ENCODE results near the gene SNORC. TPM values are rescaled to one million over a fixed set of nuclear protein-coding genes. Genes with fewer than 3 reads are reported as not detected.
A peak's percentile ranks its signal among the peaks of the same experiment; 100 is the strongest.

Gene SNORC
- total RNA-seq, 1 donor from 2014 or later: 3.1 TPM

DNA sequence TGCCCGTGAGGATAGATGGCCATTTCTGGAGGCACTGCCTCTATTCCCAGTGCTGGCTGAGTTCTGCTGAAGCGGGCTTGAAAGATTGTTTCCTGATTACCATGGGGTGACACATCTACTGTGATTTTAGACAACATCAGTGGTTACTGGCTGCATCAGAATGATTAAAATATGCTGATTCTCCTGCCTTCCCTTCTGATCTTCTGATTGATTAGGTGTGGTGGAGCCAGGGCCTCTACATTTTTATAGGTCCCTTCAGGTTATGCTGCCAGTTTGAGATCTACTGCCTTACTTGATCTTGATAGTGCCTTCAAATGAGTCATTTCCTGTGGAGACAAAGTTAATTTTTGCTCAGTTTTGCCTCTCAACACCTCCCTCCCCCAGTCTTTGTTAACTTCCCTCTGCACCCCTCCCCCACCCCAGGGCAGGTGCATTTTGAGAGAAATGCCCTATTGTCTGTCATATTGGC lies 31.6 kb upstream of the SNORC start:
- Histone ChIP-seq H3K9ac (ENCODE audit: low read length) (no peak overlapping the region), H3K27ac (ENCODE audit: low read depth, low read length) (no peak overlapping the region), H3K4me3 (ENCODE audit: insufficient read depth, low read depth, low read length) (no peak overlapping the region), H3K27me3 (ENCODE audit: insufficient read depth, low read length) (no peaks in the 10 kb centered on the region), H3K36me3 (ENCODE audit: insufficient read depth, low read length) (peaks cover 19% of the 10 kb centered on the region), H3K4me2 (ENCODE audit: low read length) (peak overlapping the region; percentile 25), H4K20me1 (ENCODE audit: insufficient read depth, low read length) (peaks cover 40% of the 10 kb centered on the region), H2AFZ (ENCODE audit: low read depth, low read length) (no peak overlapping the region), H3K4me1 (ENCODE audit: insufficient read depth, low read length) (peaks cover 7% of the 10 kb centered on the region), H3K9me3 (ENCODE audit: insufficient read depth, low read depth, low read length) (no peaks in the 10 kb centered on the region), H3K79me2 (ENCODE audit: insufficient read depth, low read length) (peaks cover 3% of the 10 kb centered on the region)
- Mint-ChIP-seq H3K4me1 (ENCODE audit: low read depth, unreplicated experiment) (peaks cover 21% of the 10 kb centered on the region), H3K9me3 (ENCODE audit: unreplicated experiment) (no peaks in the 10 kb centered on the region), H3K4me3 (ENCODE audit: unreplicated experiment) (no peak overlapping the region), H3K27ac (ENCODE audit: unreplicated experiment) (peak overlapping the region; percentile 60), H3K27me3 (ENCODE audit: low read depth, unreplicated experiment) (no peaks in the 10 kb centered on the region), H3K36me3 (ENCODE audit: low read depth, unreplicated experiment) (peaks cover 5% of the 10 kb centered on the region)
- peak; percentile 32 for DNase-seq (ENCODE audit: low read depth)
- no peak for FAIRE-seq
- no peak for TF ChIP-seq EZH2 (IDR thresholded peaks at IDR 0.05; ENCODE audit: insufficient read depth, low read length)
- TF ChIP-seq, protein P1, sequence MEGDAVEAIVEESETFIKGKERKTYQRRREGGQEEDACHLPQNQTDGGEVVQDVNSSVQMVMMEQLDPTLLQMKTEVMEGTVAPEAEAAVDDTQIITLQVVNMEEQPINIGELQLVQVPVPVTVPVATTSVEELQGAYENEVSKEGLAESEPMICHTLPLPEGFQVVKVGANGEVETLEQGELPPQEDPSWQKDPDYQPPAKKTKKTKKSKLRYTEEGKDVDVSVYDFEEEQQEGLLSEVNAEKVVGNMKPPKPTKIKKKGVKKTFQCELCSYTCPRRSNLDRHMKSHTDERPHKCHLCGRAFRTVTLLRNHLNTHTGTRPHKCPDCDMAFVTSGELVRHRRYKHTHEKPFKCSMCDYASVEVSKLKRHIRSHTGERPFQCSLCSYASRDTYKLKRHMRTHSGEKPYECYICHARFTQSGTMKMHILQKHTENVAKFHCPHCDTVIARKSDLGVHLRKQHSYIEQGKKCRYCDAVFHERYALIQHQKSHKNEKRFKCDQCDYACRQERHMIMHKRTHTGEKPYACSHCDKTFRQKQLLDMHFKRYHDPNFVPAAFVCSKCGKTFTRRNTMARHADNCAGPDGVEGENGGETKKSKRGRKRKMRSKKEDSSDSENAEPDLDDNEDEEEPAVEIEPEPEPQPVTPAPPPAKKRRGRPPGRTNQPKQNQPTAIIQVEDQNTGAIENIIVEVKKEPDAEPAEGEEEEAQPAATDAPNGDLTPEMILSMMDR (IDR thresholded peaks at IDR 0.05; ENCODE audit: insufficient read depth, low read depth, low read length): no peak

DNA sequence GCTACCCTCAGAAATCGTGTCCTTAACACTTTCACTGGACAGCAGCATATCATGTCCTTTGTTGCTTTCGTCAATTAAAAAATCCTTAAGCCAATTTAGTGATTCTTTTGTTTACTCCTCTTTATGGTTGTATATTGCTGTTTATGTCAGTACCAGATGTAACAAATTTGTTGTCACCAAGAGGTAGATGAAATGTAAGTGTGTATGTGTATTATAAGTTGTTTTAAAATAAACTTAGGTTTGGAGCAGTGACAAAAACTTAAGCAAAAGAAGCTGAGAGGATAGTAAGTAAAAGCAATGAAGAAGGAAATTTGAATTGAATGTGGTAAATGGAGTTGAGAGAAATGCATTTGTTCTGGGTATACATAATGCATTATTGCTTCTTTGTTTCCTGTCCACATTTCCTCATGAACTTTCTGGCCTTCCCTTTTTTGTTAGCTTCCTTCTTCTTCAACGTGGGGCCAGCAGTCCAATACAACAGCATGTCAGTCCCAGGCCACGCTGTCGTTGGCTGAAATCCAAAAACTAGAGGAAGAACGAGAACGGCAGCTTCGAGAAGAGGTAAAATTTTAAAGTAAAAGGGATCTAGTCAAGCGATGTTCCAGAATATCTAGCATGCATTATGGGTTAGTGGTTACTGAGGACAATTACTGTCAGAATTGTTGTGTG lies 30.5 kb upstream of the SNORC start:
- Histone ChIP-seq H3K27me3 (ENCODE audit: insufficient read depth, low read length) (no peaks in the 10 kb centered on the region), H4K20me1 (ENCODE audit: insufficient read depth, low read length) (peaks cover 39% of the 10 kb centered on the region), H3K36me3 (ENCODE audit: insufficient read depth, low read length) (peaks cover 18% of the 10 kb centered on the region), H3K79me2 (ENCODE audit: insufficient read depth, low read length) (peaks cover 3% of the 10 kb centered on the region), H3K4me1 (ENCODE audit: insufficient read depth, low read length) (peaks cover 7% of the 10 kb centered on the region), H3K4me2 (ENCODE audit: low read length) (no peak overlapping the region), H2AFZ (ENCODE audit: low read depth, low read length) (no peak overlapping the region), H3K9me3 (ENCODE audit: insufficient read depth, low read depth, low read length) (no peaks in the 10 kb centered on the region), H3K9ac (ENCODE audit: low read length) (no peak overlapping the region), H3K27ac (ENCODE audit: low read depth, low read length) (no peak overlapping the region), H3K4me3 (ENCODE audit: insufficient read depth, low read depth, low read length) (no peak overlapping the region)
- Mint-ChIP-seq H3K27ac (ENCODE audit: unreplicated experiment) (no peak overlapping the region), H3K27me3 (ENCODE audit: low read depth, unreplicated experiment) (no peaks in the 10 kb centered on the region), H3K4me3 (ENCODE audit: unreplicated experiment) (no peak overlapping the region), H3K4me1 (ENCODE audit: low read depth, unreplicated experiment) (peaks cover 21% of the 10 kb centered on the region), H3K36me3 (ENCODE audit: low read depth, unreplicated experiment) (peaks cover 2% of the 10 kb centered on the region), H3K9me3 (ENCODE audit: unreplicated experiment) (no peaks in the 10 kb centered on the region)
- TF ChIP-seq, protein P1 (IDR thresholded peaks at IDR 0.05; ENCODE audit: insufficient read depth, low read depth, low read length): no peak
- TF ChIP-seq EZH2 (IDR thresholded peaks at IDR 0.05; ENCODE audit: insufficient read depth, low read length): no peak
- FAIRE-seq (no peak), DNase-seq (ENCODE audit: low read depth) (no peak)

DNA sequence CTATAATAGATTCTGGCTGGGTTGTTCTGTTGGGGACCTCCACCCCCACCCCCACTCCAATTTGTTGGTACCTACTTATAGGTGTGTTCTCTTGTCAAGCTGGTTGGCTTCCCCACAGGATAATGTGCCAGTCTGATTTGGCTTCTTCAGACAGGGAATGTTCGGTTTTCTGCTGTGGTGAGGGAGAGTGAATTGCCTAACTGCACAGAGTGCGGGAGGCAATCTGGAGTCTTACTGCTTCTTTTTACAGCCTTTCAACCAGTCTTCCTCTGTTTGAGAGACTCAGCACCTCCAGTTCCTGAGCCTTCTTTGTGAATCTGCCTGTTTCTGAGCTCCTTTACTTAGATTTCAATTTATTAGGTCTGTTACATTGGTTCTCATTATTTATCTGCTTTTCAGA lies 27.4 kb upstream of the SNORC start:
- Histone ChIP-seq H2AFZ (ENCODE audit: low read depth, low read length) (no peak overlapping the region), H3K9me3 (ENCODE audit: insufficient read depth, low read depth, low read length) (no peaks in the 10 kb centered on the region), H3K4me3 (ENCODE audit: insufficient read depth, low read depth, low read length) (no peak overlapping the region), H3K9ac (ENCODE audit: low read length) (no peak overlapping the region), H3K4me2 (ENCODE audit: low read length) (no peak overlapping the region), H3K27ac (ENCODE audit: low read depth, low read length) (no peak overlapping the region), H3K4me1 (ENCODE audit: insufficient read depth, low read length) (peaks cover 7% of the 10 kb centered on the region), H3K79me2 (ENCODE audit: insufficient read depth, low read length) (no peaks in the 10 kb centered on the region), H3K27me3 (ENCODE audit: insufficient read depth, low read length) (no peaks in the 10 kb centered on the region), H3K36me3 (ENCODE audit: insufficient read depth, low read length) (peaks cover 29% of the 10 kb centered on the region), H4K20me1 (ENCODE audit: insufficient read depth, low read length) (peaks cover 29% of the 10 kb centered on the region)
- Mint-ChIP-seq H3K27me3 (ENCODE audit: low read depth, unreplicated experiment) (no peaks in the 10 kb centered on the region), H3K36me3 (ENCODE audit: low read depth, unreplicated experiment) (peaks cover 6% of the 10 kb centered on the region), H3K27ac (ENCODE audit: unreplicated experiment) (no peak overlapping the region), H3K4me3 (ENCODE audit: unreplicated experiment) (no peak overlapping the region), H3K9me3 (ENCODE audit: unreplicated experiment) (no peaks in the 10 kb centered on the region), H3K4me1 (ENCODE audit: low read depth, unreplicated experiment) (peaks cover 20% of the 10 kb centered on the region)
- DNase-seq (ENCODE audit: low read depth) (no peak), FAIRE-seq (no peak)
- TF ChIP-seq, protein P1 (IDR thresholded peaks at IDR 0.05; ENCODE audit: insufficient read depth, low read depth, low read length): no peak
- no peak for TF ChIP-seq EZH2 (IDR thresholded peaks at IDR 0.05; ENCODE audit: insufficient read depth, low read length)
